Muscle of leg (tissue), 11 donors: ENCODE measurements around the gene FILIP1L. TPM values are rescaled to one million over a fixed set of nuclear protein-coding genes. Genes with fewer than 3 reads are reported as not detected.

Experiments
- DNase-seq: peaks from one replicate; pipeline ENCODE4 v3.0.0; 2013
- H3K27ac ChIP-seq: one replicate; pipeline ENCODE4 v1.5.1; 2013; ENCODE audit warnings: mild to moderate bottlenecking, low read length, control low read depth
- H3K27me3 ChIP-seq: one replicate; pipeline ENCODE4 v1.6.1; 2013; ENCODE audit warnings: low read length; ENCODE audit not compliant: control insufficient read depth, insufficient read depth
- H3K36me3 ChIP-seq: one replicate; pipeline ENCODE4 v1.6.1; 2013; ENCODE audit warnings: low read length; ENCODE audit not compliant: control insufficient read depth, insufficient read depth
- H3K4me1 ChIP-seq: one replicate; pipeline ENCODE4 v1.6.1; 2013; ENCODE audit warnings: low read length; ENCODE audit not compliant: control insufficient read depth, insufficient read depth
- H3K4me3 ChIP-seq: one replicate; pipeline ENCODE4 v1.5.1; 2013; ENCODE audit warnings: low read length, control low read depth
- H3K9me3 ChIP-seq: replicated peaks from 2 replicates; pipeline ENCODE4 v1.6.1; 2013; ENCODE audit warnings: low read depth, low read length; ENCODE audit not compliant: control insufficient read depth
- WGBS: methylation state at CpG from one replicate; pipeline ENCODE4 v1.1.5; 2013; ENCODE audit warnings: missing lambda C conversion rate; ENCODE audit not compliant: insufficient coverage; 5-methylcytosine and 5-hydroxymethylcytosine counted together
- polyA plus RNA-seq, 8 donors: library from polyadenylated mRNA; unstranded; fragments of 120-200 nt; gene quantifications; one replicate each; pipeline versions ENCODE4 v1.2.1 to v1.2.3, GENCODE V29; 2013; ENCODE audit warnings: inconsistent platforms in 1 of 8, low replicate concordance in 1 of 8; ENCODE audit not compliant: insufficient read length in 8 of 8, insufficient read depth in 1 of 8
- total RNA-seq: library from RNA; stranded (reverse); fragments of 120-200 nt; gene quantifications from one replicate; pipeline ENCODE4 v1.2.4, GENCODE V29; 2013

The FILIP1L gene
- total and polyA plus RNA-seq, 9 donors: 30.0 to 72.9 (median 51.2) TPM

DNA sequence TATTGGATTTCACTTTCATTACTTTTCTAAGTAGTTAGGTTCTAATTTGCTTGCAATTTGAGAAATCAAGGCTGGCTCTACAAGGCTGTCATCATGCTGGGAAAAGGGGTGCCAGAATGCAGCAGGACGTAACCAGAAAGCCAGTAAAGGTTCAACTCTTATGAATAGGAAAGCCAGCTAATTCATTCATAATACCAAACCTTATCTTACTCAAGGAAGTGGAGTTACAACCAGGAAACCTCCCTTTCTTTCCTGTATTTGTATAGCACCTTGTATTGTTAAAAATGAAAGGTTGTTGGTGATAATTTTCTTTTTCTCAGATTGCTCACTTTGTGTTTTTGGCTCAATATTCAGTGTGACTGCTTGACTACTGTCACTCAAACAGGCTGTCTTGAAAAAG lies 109.4 kb downstream of the FILIP1L start:
- no peak for DNase-seq
- no peak overlapping the region for H3K4me3 ChIP-seq
- no peak overlapping the region for H3K27ac ChIP-seq
- H3K4me1 ChIP-seq: peaks cover 5% of the 10 kb centered on the region
- no peaks in the 10 kb centered on the region for H3K9me3 ChIP-seq
- no peaks in the 10 kb centered on the region for H3K36me3 ChIP-seq
- H3K27me3 ChIP-seq: no peaks in the 10 kb centered on the region
- WGBS: no CpG with 5 or more reads among the region's 1 CpG

DNA sequence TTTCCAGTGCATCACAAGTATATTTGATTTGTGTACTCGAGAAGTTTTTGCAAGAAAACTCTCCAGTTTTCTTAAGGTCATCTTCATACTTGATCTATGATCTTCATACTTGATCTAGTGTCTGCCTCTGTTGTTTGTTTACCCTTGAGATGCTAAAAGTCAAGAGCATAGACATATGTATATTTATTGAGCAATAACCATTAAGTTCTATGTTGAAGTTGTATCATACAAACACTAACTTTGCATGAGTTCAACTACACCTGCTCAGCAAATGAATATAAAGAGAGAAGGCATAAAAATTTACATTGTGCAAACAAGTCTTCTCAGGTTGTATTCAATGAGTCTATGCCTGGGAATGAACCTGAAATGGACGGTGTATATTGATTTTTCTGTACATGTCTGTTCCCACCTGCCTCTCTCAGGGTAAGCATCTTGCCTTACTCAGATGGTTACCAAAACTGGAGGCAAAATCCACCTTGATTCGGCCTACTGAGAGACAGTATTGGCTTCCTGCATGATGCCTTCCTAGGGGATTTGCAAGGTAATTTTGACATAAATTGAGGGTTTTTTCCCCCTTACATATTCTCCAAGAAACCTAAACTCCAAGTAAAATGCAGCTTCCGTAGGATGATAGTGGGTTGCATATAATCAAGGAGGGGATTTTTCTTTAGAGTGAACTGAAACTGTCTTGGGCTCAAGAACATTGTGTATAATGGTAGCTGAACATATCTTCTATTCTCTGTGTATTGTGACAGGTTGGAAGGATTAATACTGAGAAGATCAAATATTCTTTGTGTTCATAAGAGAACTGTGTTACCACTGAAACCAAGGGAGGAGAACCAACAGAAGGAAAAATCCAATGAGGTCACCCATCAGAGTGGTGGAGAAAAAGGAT lies 110.4 kb downstream of the FILIP1L start:
- 80% methylated on average over 1 of the region's 4 CpGs for WGBS
- DNase-seq: no peak
- Histone ChIP-seq H3K36me3 (no peaks in the 10 kb centered on the region), H3K4me3 (no peak overlapping the region), H3K27ac (no peak overlapping the region), H3K27me3 (no peaks in the 10 kb centered on the region), H3K4me1 (peaks cover 5% of the 10 kb centered on the region), H3K9me3 (no peaks in the 10 kb centered on the region)

DNA sequence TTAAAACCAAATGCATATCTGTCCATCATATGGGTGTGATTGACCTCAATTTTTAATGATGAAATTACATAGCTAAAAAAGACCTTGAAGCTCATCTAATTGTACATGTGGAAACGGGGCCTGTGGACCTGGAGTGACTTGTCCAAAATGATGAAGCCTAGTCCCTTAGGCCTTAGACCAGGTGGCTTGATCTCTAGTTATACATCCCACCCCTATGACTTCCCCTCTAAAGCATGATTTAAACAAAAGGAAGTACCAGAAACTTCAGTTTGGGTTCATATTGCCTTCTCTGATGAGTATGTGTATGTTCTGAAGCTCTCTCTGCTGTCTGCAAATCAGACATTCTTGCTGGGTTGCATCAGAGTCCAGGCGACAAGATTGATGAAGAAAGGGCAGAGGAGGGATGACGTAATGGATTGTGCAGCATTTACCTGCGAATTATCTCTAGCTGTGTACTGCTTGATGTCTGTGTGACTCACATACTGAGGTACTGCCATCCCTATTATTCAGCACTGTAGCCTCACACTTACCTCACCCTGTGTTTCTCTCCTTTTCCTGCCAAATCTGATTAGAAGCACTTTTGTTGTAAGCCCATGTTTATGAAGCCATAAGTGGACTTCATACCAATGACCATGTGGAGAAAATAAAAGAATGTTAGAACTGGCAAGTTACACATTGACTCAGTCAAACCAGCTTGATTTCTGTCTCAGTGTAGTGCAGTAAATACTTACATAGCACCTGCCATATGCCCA lies 111.5 kb downstream of the FILIP1L start:
- Histone ChIP-seq H3K4me3 (no peak overlapping the region), H3K4me1 (peaks cover 5% of the 10 kb centered on the region), H3K27me3 (no peaks in the 10 kb centered on the region), H3K36me3 (no peaks in the 10 kb centered on the region), H3K9me3 (no peaks in the 10 kb centered on the region), H3K27ac (no peak overlapping the region)
- DNase-seq: peak; percentile 22
- no CpG with 5 or more reads among the region's 4 CpGs for WGBS

DNA sequence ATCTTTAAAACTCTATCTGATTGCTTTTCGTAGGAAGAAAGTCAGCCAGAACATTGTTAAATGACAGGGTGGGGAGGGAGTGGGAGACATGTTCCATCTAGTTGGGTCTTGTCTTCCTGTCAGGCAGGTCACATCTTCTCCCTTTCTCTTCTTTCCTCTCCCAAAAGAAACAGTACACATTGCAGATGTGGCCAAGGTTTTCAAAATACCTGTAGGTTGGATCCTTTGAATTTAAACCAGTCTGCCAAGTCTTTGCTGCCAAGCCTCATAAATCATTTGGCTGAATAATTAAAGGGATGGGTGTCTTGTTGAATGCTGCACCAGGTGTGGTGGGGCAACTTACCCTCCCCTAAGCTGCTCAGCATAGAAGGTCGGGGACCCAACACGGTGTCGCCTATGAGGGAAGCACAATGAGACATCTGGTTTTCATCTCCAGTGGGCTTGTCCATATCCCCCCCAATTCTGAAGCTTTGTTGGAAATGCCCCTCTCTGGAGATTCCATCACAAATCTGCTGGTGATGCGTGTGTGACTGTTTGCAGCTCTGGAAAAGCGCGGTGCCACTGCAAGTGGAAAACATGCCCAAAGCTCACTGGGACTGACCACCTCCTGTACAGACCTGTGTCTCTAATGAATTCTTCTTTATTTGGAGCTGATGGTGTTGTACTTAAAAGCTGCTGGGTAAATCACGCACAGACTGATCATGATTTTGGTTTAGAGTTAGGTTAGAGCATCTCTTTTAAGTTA lies 112.6 kb downstream of the FILIP1L start:
- Histone ChIP-seq H3K4me1 (peaks cover 5% of the 10 kb centered on the region), H3K36me3 (no peaks in the 10 kb centered on the region), H3K27ac (no peak overlapping the region), H3K9me3 (no peaks in the 10 kb centered on the region), H3K27me3 (no peaks in the 10 kb centered on the region), H3K4me3 (no peak overlapping the region)
- DNase-seq: no peak
- WGBS: 52% methylated on average over 4 of the region's 8 CpGs

DNA sequence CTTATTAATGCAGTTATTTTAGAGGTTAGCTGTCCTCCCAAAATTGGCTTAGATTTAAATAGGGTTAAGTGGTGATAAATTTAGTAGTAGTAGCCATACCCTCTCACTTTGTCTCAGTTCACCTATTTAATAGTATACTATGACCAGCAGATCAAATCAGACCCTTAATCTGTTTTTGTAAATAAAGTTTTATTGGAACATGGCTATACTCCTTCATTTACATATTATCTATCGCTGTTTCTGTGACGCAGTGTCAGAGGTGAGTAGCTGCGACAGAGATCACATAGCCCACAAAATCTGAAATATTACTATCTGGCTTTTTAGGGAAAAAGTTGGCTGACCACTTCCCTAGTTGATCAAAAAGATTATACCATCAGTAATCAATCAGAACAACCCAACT lies 113.2 kb downstream of the FILIP1L start:
- Histone ChIP-seq H3K27ac (no peak overlapping the region), H3K9me3 (no peaks in the 10 kb centered on the region), H3K4me1 (peaks cover 5% of the 10 kb centered on the region), H3K36me3 (no peaks in the 10 kb centered on the region), H3K4me3 (no peak overlapping the region), H3K27me3 (no peaks in the 10 kb centered on the region)
- no peak for DNase-seq
- WGBS: no CpG with 5 or more reads among the region's 3 CpGs

DNA sequence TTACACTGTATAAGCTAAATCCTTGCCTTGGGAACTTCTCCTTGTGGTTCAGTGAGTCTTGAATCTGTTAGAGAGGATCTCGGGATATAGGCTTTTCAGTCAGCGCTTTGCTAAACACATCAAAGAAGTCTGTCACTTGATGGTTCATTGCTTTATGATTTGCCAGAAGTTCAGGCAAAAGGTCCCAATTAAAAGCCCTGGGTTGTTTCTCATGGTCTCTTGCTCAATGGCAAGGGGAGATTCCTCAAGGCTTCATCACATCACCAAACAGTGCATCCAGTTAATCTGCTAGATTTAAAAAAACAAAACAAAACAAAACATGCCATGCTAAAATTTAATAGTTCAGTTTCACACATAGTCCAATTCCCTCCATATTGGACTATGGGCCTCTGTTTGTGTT lies 114.8 kb downstream of the FILIP1L start:
- no CpG with 5 or more reads among the region's 2 CpGs for WGBS
- H3K4me1 ChIP-seq: no peaks in the 10 kb centered on the region
- DNase-seq: no peak
- H3K27ac ChIP-seq: no peak overlapping the region
- H3K36me3 ChIP-seq: no peaks in the 10 kb centered on the region
- no peaks in the 10 kb centered on the region for H3K27me3 ChIP-seq
- H3K4me3 ChIP-seq: no peak overlapping the region
- no peaks in the 10 kb centered on the region for H3K9me3 ChIP-seq

DNA sequence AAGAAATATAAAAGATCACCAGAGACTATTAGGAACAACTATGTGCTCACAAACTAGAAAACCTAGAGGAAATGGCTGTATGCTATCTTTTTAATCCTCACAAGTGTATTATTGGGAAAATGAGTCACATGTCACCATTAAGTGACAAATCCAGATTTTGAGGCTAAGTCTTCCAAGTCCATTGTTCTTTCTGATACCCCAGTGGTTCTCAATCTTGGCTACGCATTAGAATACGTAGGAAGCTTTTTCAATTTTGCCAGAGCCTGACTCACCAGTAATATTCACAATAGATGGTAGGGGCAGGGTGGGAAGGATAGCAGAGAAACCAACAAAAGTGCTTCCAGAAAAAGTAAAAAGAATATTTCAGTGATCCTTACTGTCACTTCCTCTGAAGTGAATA lies 117.0 kb downstream of the FILIP1L start:
- no peak overlapping the region for H3K4me3 ChIP-seq
- H3K27ac ChIP-seq: no peak overlapping the region
- DNase-seq: peak; percentile 40
- H3K27me3 ChIP-seq: no peaks in the 10 kb centered on the region
- H3K9me3 ChIP-seq: no peaks in the 10 kb centered on the region
- H3K4me1 ChIP-seq: no peaks in the 10 kb centered on the region
- no peaks in the 10 kb centered on the region for H3K36me3 ChIP-seq
- no CpG with 5 or more reads among the region's 2 CpGs for WGBS

DNA sequence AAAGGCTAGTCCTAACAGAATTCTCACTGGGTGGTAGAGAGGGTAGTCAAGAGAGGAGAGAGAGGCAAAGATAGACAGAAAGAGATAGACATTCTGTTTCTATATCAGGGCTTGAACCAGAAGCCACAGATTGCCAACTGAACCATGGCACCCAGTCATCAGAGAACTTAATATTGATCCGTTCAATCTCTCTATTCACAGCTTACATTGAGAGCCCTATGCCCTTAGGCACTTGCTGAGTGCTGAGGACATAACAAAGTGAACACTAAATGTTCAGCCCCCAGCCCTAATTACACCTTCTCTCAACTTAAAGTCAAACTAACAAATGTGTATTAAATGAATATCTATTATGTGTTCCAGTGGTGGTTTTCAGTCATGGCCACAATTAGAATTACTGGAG lies 124.1 kb downstream of the FILIP1L start:
- H3K27ac ChIP-seq: no peak overlapping the region
- no peak overlapping the region for H3K4me3 ChIP-seq
- 100% methylated on average over 1 of the region's 1 CpG for WGBS
- H3K27me3 ChIP-seq: no peaks in the 10 kb centered on the region
- H3K4me1 ChIP-seq: no peaks in the 10 kb centered on the region
- no peaks in the 10 kb centered on the region for H3K9me3 ChIP-seq
- no peaks in the 10 kb centered on the region for H3K36me3 ChIP-seq
- no peak for DNase-seq

DNA sequence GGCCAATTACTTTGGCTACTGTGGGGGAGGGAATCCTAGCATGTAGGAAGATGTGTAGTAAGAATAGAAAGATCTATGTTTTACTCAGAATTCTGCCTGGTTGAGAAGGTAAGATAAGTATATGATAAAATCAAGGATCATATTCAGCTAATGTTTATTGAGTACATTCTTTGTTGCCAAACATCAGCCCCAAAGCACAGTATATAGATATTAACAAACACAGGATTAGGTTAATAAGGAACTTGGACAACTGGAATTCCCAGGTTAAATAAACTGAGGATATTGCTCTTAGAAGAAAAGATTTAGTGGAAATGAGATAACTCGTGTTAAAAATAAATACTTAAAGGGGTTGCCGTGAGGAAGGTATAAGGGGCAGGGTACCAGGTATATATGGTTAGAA lies 129.6 kb downstream of the FILIP1L start:
- no peak overlapping the region for H3K27ac ChIP-seq

DNA sequence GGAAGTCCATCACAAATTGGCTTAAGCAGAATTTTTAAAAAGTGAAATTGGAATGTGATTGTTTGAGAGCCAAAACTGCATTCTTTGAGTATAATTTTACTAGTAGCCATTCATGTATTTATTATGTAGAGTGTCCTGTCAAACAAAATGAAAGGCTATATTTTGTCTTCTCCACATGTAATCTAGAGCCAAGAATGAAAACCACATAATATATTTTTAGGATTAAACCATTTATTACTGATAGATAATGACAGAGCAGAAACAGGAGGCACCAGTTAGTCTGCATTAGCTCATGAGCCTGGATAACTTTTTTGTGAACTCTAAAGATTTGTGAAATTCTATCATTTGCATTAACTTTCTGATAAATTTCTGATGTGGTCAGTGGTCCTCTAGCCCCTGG lies 130.2 kb downstream of the FILIP1L start:
- no peak overlapping the region for H3K27ac ChIP-seq

More for the DNA sequence above, 129.6 kb downstream of the FILIP1L start:
- Histone ChIP-seq H3K4me3 (no peak overlapping the region), H3K27me3 (no peaks in the 10 kb centered on the region), H3K36me3 (no peaks in the 10 kb centered on the region), H3K4me1 (no peaks in the 10 kb centered on the region), H3K9me3 (no peaks in the 10 kb centered on the region)
- no CpG with 5 or more reads among the region's 2 CpGs for WGBS
- DNase-seq: no peak

More for the DNA sequence above, 130.2 kb downstream of the FILIP1L start:
- DNase-seq: no peak
- Histone ChIP-seq H3K36me3 (no peaks in the 10 kb centered on the region), H3K4me1 (no peaks in the 10 kb centered on the region), H3K9me3 (no peaks in the 10 kb centered on the region), H3K4me3 (no peak overlapping the region), H3K27me3 (no peaks in the 10 kb centered on the region)
